AG04449 (cell line): ENCODE measurements around the gene IMPACT.
A peak's percentile ranks its signal among the peaks of the same experiment; 100 is the strongest.

Experiments used
- CTCF ChIA-PET: fragments of 350-600 bp; formaldehyde crosslinking; extraction: SDS; loops from one replicate; lab custom pipeline; 2021; ENCODE audit warnings: antibody characterized with exemption; lab: Yijun Ruan, JAX
- POLR2A ChIA-PET: fragments of 400-600, 350-600 bp; formaldehyde crosslinking; extraction: SDS; loops from one replicate; lab custom pipeline; 2020; ENCODE audit warnings: antibody characterized with exemption, inconsistent platforms; lab: Yijun Ruan, JAX
- DNase-seq: peaks from one replicate; pipeline ENCODE4 v3.0.0-alpha.2; 2010; ENCODE audit warnings: low read depth, low spot score
- H3K4me3 ChIP-seq: 2 replicates; pipeline ENCODE4 v1.5.1; 2011; ENCODE audit warnings: low read depth, mild to moderate bottlenecking, control low read depth, low read length
- CTCF ChIP-seq: IDR thresholded peaks from one replicate; pipeline ENCODE4 v1.5.1; 2011; ENCODE audit warnings: mild to moderate bottlenecking, moderate library complexity, low read length, control low read depth, inconsistent platforms; ENCODE audit not compliant: insufficient read depth; ENCODE audit errors: missing control alignments

IMPACT gene

GRCh38 chr18:24413148-24413547, 13.3 kb upstream of the IMPACT start:
- no peak overlapping the region for H3K4me3 ChIP-seq
- ChIA-PET CTCF (interaction anchor here (0.6 to 7.8 kb wide), 12 partner anchors 9 to 275 kb away, joined by 3 to 85 read pairs (median 4); partner anchors contain the start of genes CABYR, IMPACT and OSBPL1A), POLR2A (interaction anchor here (1.2 kb wide), 1 partner anchor 13 kb away, joined by 3 read pairs; the partner anchor contains the start of gene IMPACT)
- no peak for DNase-seq
- peak; percentile 49 for TF ChIP-seq CTCF

GRCh38 chr18:24414349-24415003, 12.0 kb upstream of the IMPACT start:
- POLR2A ChIA-PET = interaction anchor here (0.7 to 1.0 kb wide), 2 partner anchors 13 to 117 kb away, joined by 3 read pairs; no protein-coding TSS in a partner anchor
- CTCF ChIA-PET = interaction anchor here (0.6 to 7.8 kb wide), 5 partner anchors 8 to 801 kb away, joined by 3 to 85 read pairs (median 6); partner anchors contain the start of gene IMPACT
- no peak overlapping the region for H3K4me3 ChIP-seq
- no peak for DNase-seq
- no peak for TF ChIP-seq CTCF

GRCh38 chr18:24417480-24417879, 9.0 kb upstream of the IMPACT start:
- ChIA-PET CTCF (interaction anchor here (1.4 to 7.8 kb wide), 2 partner anchors 21 to 57 kb away, joined by 4 to 85 read pairs; no protein-coding TSS in a partner anchor), POLR2A (no interaction called here)
- no peak for TF ChIP-seq CTCF
- no peak overlapping the region for H3K4me3 ChIP-seq
- DNase-seq = no peak

- no peak overlapping the region for H3K4me3 ChIP-seq
- no peak for TF ChIP-seq CTCF
- ChIA-PET CTCF (no interaction called here), POLR2A (no interaction called here)
- no peak for DNase-seq
Measured at GRCh38 chr18:24420551-24420950, 5.9 kb upstream of the IMPACT start.

GRCh38 chr18:24421831-24422230, 4.6 kb upstream of the IMPACT start:
- ChIA-PET CTCF (interaction anchor here (1.7 to 2.6 kb wide), 2 partner anchors 8 to 62 kb away, joined by 6 to 12 read pairs; no protein-coding TSS in a partner anchor), POLR2A (no interaction called here)
- no peak for TF ChIP-seq CTCF
- H3K4me3 ChIP-seq = no peak overlapping the region
- DNase-seq = no peak

- no peak for TF ChIP-seq CTCF
- ChIA-PET POLR2A (interaction anchor here (1.1 to 1.5 kb wide), 2 partner anchors 13 to 28 kb away, joined by 3 to 8 read pairs; partner anchors contain the start of gene OSBPL1A), CTCF (interaction anchor here (1.5 kb wide), 1 partner anchor 12 kb away, joined by 6 read pairs; no protein-coding TSS in a partner anchor)
- H3K4me3 ChIP-seq = peak overlapping the region; percentile 77
- DNase-seq = no peak
Measured at GRCh38 chr18:24426073-24426397, 435 bp upstream of the IMPACT start.
